Measurements from ENCODE around the gene MAST3.
"Not testable (repeated sequence)": the region's sequence is repeated elsewhere in the genome, so short reads cannot be mapped to it uniquely, and the experiment has no call there.

Gene MAST3

GRCh38 chr19:18101268-18101667, 3.7 kb downstream of the MAST3 start:
- Histone ChIP-seq H3K9me3 (ENCODE audit: control insufficient read depth, insufficient read depth, low read depth, low read length) (no peaks in the 10 kb centered on the region), H3K4me1 (ENCODE audit: control insufficient read depth, insufficient read depth, low read length) (peaks cover 15% of the 10 kb centered on the region), H3K36me3 (ENCODE audit: control insufficient read depth, insufficient read depth, low read length) (no peaks in the 10 kb centered on the region), H3K27me3 (ENCODE audit: control insufficient read depth, insufficient read depth, low read length) (peaks cover 21% of the 10 kb centered on the region), H3K4me3 (ENCODE audit: low read depth, low read length) (no peak overlapping the region), H3K9ac (ENCODE audit: low read length) (no peak overlapping the region), H3K27ac (ENCODE audit: low read depth, low read length) (no peak overlapping the region)

- no peaks in the 10 kb centered on the region for H3K9me3 ChIP-seq (ENCODE audit: control insufficient read depth, insufficient read depth, low read depth, low read length)
- no peak overlapping the region for H3K27ac ChIP-seq (ENCODE audit: low read depth, low read length)
- H3K4me3 ChIP-seq (ENCODE audit: low read depth, low read length): no peak overlapping the region
- no peaks in the 10 kb centered on the region for H3K36me3 ChIP-seq (ENCODE audit: control insufficient read depth, insufficient read depth, low read length)
- H3K27me3 ChIP-seq (ENCODE audit: control insufficient read depth, insufficient read depth, low read length): peaks cover 18% of the 10 kb centered on the region
- peaks cover 11% of the 10 kb centered on the region for H3K4me1 ChIP-seq (ENCODE audit: control insufficient read depth, insufficient read depth, low read length)
- no peak overlapping the region for H3K9ac ChIP-seq (ENCODE audit: low read length)
Measured at GRCh38 chr19:18102916-18103542, 5.5 kb downstream of the MAST3 start.

GRCh38 chr19:18104793-18105131, 7.2 kb downstream of the MAST3 start:
- Histone ChIP-seq H3K36me3 (ENCODE audit: control insufficient read depth, insufficient read depth, low read length) (no peaks in the 10 kb centered on the region), H3K9me3 (ENCODE audit: control insufficient read depth, insufficient read depth, low read depth, low read length) (no peaks in the 10 kb centered on the region), H3K27me3 (ENCODE audit: control insufficient read depth, insufficient read depth, low read length) (peaks cover 15% of the 10 kb centered on the region), H3K4me3 (ENCODE audit: low read depth, low read length) (peak overlapping the region; percentile 62), H3K4me1 (ENCODE audit: control insufficient read depth, insufficient read depth, low read length) (peaks cover 14% of the 10 kb centered on the region), H3K27ac (ENCODE audit: low read depth, low read length) (no peak overlapping the region), H3K9ac (ENCODE audit: low read length) (no peak overlapping the region)

- not testable (repeated sequence) for H3K9me3 ChIP-seq (ENCODE audit: control insufficient read depth, insufficient read depth, low read depth, low read length); H3K36me3 ChIP-seq (ENCODE audit: control insufficient read depth, insufficient read depth, low read length); H3K27ac ChIP-seq (ENCODE audit: low read depth, low read length); H3K9ac ChIP-seq (ENCODE audit: low read length); H3K4me3 ChIP-seq (ENCODE audit: low read depth, low read length)
- peaks cover 14% of the 10 kb centered on the region for H3K4me1 ChIP-seq (ENCODE audit: control insufficient read depth, insufficient read depth, low read length)
- H3K27me3 ChIP-seq (ENCODE audit: control insufficient read depth, insufficient read depth, low read length): peaks cover 19% of the 10 kb centered on the region
Measured at GRCh38 chr19:18105259-18105658, 7.7 kb downstream of the MAST3 start.

GRCh38 chr19:18107235-18107634, 9.7 kb downstream of the MAST3 start:
- H3K4me1 ChIP-seq (ENCODE audit: control insufficient read depth, insufficient read depth, low read length): peaks cover 10% of the 10 kb centered on the region
- no peaks in the 10 kb centered on the region for H3K36me3 ChIP-seq (ENCODE audit: control insufficient read depth, insufficient read depth, low read length)
- no peaks in the 10 kb centered on the region for H3K9me3 ChIP-seq (ENCODE audit: control insufficient read depth, insufficient read depth, low read depth, low read length)
- H3K27ac ChIP-seq (ENCODE audit: low read depth, low read length): no peak overlapping the region
- H3K27me3 ChIP-seq (ENCODE audit: control insufficient read depth, insufficient read depth, low read length): peaks cover 29% of the 10 kb centered on the region
- H3K9ac ChIP-seq (ENCODE audit: low read length): no peak overlapping the region
- H3K4me3 ChIP-seq (ENCODE audit: low read depth, low read length): no peak overlapping the region

GRCh38 chr19:18108897-18109296, 11.3 kb downstream of the MAST3 start:
- Histone ChIP-seq H3K27me3 (ENCODE audit: control insufficient read depth, insufficient read depth, low read length) (peaks cover 29% of the 10 kb centered on the region), H3K4me1 (ENCODE audit: control insufficient read depth, insufficient read depth, low read length) (peaks cover 10% of the 10 kb centered on the region), H3K36me3 (ENCODE audit: control insufficient read depth, insufficient read depth, low read length) (no peaks in the 10 kb centered on the region), H3K9ac (ENCODE audit: low read length) (no peak overlapping the region), H3K4me3 (ENCODE audit: low read depth, low read length) (peak overlapping the region; percentile 92; the same call in 1 of the 2 replicates), H3K9me3 (ENCODE audit: control insufficient read depth, insufficient read depth, low read depth, low read length) (no peaks in the 10 kb centered on the region), H3K27ac (ENCODE audit: low read depth, low read length) (no peak overlapping the region)

- Histone ChIP-seq H3K9me3 (ENCODE audit: control insufficient read depth, insufficient read depth, low read depth, low read length) (no peaks in the 10 kb centered on the region), H3K4me1 (ENCODE audit: control insufficient read depth, insufficient read depth, low read length) (peaks cover 10% of the 10 kb centered on the region), H3K27ac (ENCODE audit: low read depth, low read length) (no peak overlapping the region), H3K9ac (ENCODE audit: low read length) (no peak overlapping the region), H3K27me3 (ENCODE audit: control insufficient read depth, insufficient read depth, low read length) (peaks cover 29% of the 10 kb centered on the region), H3K36me3 (ENCODE audit: control insufficient read depth, insufficient read depth, low read length) (no peaks in the 10 kb centered on the region), H3K4me3 (ENCODE audit: low read depth, low read length) (peak overlapping the region; percentile 92)
Measured at GRCh38 chr19:18109341-18109732, 11.8 kb downstream of the MAST3 start.

GRCh38 chr19:18109733-18110608, 12.4 kb downstream of the MAST3 start:
- H3K9me3 ChIP-seq (ENCODE audit: control insufficient read depth, insufficient read depth, low read depth, low read length): no peaks in the 10 kb centered on the region
- H3K27ac ChIP-seq (ENCODE audit: low read depth, low read length): no peak overlapping the region
- peaks cover 10% of the 10 kb centered on the region for H3K4me1 ChIP-seq (ENCODE audit: control insufficient read depth, insufficient read depth, low read length)
- peak overlapping the region; percentile 92 for H3K4me3 ChIP-seq (ENCODE audit: low read depth, low read length)
- peaks cover 29% of the 10 kb centered on the region for H3K27me3 ChIP-seq (ENCODE audit: control insufficient read depth, insufficient read depth, low read length)
- peak overlapping the region; percentile 43 for H3K9ac ChIP-seq (ENCODE audit: low read length)
- no peaks in the 10 kb centered on the region for H3K36me3 ChIP-seq (ENCODE audit: control insufficient read depth, insufficient read depth, low read length)

- Histone ChIP-seq H3K4me3 (ENCODE audit: low read depth, low read length) (peak overlapping the region; percentile 92), H3K36me3 (ENCODE audit: control insufficient read depth, insufficient read depth, low read length) (no peaks in the 10 kb centered on the region), H3K27me3 (ENCODE audit: control insufficient read depth, insufficient read depth, low read length) (peaks cover 29% of the 10 kb centered on the region), H3K4me1 (ENCODE audit: control insufficient read depth, insufficient read depth, low read length) (peaks cover 10% of the 10 kb centered on the region), H3K27ac (ENCODE audit: low read depth, low read length) (no peak overlapping the region), H3K9me3 (ENCODE audit: control insufficient read depth, insufficient read depth, low read depth, low read length) (no peaks in the 10 kb centered on the region), H3K9ac (ENCODE audit: low read length) (no peak overlapping the region)
Measured at GRCh38 chr19:18110609-18111232, 13.1 kb downstream of the MAST3 start.

- Histone ChIP-seq H3K4me3 (ENCODE audit: low read depth, low read length) (no peak overlapping the region), H3K27ac (ENCODE audit: low read depth, low read length) (no peak overlapping the region), H3K27me3 (ENCODE audit: control insufficient read depth, insufficient read depth, low read length) (peaks cover 29% of the 10 kb centered on the region), H3K4me1 (ENCODE audit: control insufficient read depth, insufficient read depth, low read length) (peaks cover 15% of the 10 kb centered on the region), H3K9me3 (ENCODE audit: control insufficient read depth, insufficient read depth, low read depth, low read length) (no peaks in the 10 kb centered on the region), H3K9ac (ENCODE audit: low read length) (no peak overlapping the region), H3K36me3 (ENCODE audit: control insufficient read depth, insufficient read depth, low read length) (no peaks in the 10 kb centered on the region)
Measured at GRCh38 chr19:18112989-18113478, 15.5 kb downstream of the MAST3 start.

GRCh38 chr19:18113827-18114226, 16.2 kb downstream of the MAST3 start:
- H3K36me3 ChIP-seq (ENCODE audit: control insufficient read depth, insufficient read depth, low read length): no peaks in the 10 kb centered on the region
- H3K27me3 ChIP-seq (ENCODE audit: control insufficient read depth, insufficient read depth, low read length): peaks cover 25% of the 10 kb centered on the region
- peaks cover 16% of the 10 kb centered on the region for H3K4me1 ChIP-seq (ENCODE audit: control insufficient read depth, insufficient read depth, low read length)
- H3K9ac ChIP-seq (ENCODE audit: low read length): no peak overlapping the region
- no peak overlapping the region for H3K27ac ChIP-seq (ENCODE audit: low read depth, low read length)
- H3K9me3 ChIP-seq (ENCODE audit: control insufficient read depth, insufficient read depth, low read depth, low read length): no peaks in the 10 kb centered on the region
- no peak overlapping the region for H3K4me3 ChIP-seq (ENCODE audit: low read depth, low read length)

Measured in HUES6 (cell line).